ENCODE results near the gene KCNK17.

KCNK17 gene

DNA sequence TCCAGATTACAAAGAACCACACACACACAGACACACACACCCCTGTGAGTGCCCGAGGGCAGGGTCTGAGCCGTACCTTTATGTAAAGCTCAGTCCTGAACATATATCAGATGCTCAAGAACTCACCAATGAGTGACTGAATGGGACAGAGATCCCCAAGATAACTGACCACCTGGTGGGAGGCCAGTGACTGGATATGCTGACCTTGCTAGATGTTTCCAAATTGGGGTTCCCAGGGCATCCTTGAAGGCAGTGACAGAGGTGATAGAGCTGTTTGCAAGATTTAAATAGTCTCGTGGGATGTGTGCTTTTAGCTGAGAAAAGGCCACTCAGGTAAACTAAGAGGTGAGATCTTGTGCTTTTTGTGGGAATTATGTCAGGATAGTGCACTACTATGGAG, 39.3 kb downstream of the KCNK17 start:
- TF ChIP-seq, protein P1, sequence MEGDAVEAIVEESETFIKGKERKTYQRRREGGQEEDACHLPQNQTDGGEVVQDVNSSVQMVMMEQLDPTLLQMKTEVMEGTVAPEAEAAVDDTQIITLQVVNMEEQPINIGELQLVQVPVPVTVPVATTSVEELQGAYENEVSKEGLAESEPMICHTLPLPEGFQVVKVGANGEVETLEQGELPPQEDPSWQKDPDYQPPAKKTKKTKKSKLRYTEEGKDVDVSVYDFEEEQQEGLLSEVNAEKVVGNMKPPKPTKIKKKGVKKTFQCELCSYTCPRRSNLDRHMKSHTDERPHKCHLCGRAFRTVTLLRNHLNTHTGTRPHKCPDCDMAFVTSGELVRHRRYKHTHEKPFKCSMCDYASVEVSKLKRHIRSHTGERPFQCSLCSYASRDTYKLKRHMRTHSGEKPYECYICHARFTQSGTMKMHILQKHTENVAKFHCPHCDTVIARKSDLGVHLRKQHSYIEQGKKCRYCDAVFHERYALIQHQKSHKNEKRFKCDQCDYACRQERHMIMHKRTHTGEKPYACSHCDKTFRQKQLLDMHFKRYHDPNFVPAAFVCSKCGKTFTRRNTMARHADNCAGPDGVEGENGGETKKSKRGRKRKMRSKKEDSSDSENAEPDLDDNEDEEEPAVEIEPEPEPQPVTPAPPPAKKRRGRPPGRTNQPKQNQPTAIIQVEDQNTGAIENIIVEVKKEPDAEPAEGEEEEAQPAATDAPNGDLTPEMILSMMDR (IDR thresholded peaks at IDR 0.05; ENCODE audit: low read depth, low read length, missing control alignments): no peak
- H3K4me3 ChIP-seq (ENCODE audit: low read depth, low read length): no peak overlapping the region
- in situ Hi-C loops (cut with HindIII; ENCODE audit: low sequenced_read_pairs): no loop called here
- no peak for DNase-seq (ENCODE audit: low read depth)

DNA sequence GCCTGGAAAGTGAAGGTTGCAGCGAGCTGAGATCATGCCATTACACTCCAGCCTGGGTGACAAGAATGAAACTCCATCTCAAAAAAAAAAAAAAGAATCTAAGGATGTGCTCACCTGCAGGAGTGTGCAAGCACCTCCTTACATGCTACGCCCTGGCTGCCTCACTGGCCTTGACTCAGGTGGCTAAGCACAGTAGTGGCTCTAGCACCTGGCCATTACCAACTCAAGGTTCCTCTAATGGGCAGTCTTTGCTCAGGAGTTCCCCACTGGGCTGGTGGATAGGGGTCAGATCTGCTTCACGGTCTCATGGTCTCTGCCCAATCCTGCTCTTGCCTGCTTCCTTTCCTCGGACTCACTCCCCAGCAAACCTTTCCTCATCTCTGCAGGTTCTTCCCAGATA, 39.7 kb downstream of the KCNK17 start:
- H3K4me3 ChIP-seq (ENCODE audit: low read depth, low read length): no peak overlapping the region
- in situ Hi-C loops (cut with HindIII; ENCODE audit: low sequenced_read_pairs): no loop called here
- DNase-seq (ENCODE audit: low read depth): no peak
- TF ChIP-seq, protein P1 (IDR thresholded peaks at IDR 0.05; ENCODE audit: low read depth, low read length, missing control alignments): no peak

DNA sequence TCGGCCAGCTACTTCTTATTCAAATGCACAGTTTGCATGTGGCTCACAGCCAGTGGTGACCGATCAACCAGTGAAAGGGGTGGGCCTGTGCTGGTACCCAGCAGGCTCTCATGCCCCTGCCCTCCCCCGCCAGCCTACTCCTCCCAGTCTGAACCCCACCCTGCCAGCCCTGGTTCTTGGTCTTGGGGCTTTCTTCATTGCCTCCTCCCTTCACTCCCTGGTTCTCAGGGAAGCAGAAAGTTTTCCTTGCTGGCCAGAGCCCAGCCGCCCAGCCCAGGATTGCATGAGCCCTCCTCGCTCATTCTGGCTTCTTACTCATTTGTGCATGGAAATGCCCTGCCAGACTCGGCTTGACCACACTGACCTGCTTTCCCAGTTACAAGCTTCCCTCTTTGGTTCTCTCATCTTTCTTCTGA, 40.8 kb downstream of the KCNK17 start:
- no peak overlapping the region for H3K4me3 ChIP-seq (ENCODE audit: low read depth, low read length)
- TF ChIP-seq, protein P1 (IDR thresholded peaks at IDR 0.05; ENCODE audit: low read depth, low read length, missing control alignments): no peak
- DNase-seq (ENCODE audit: low read depth): no peak
- in situ Hi-C loops (cut with HindIII; ENCODE audit: low sequenced_read_pairs): no loop called here

DNA sequence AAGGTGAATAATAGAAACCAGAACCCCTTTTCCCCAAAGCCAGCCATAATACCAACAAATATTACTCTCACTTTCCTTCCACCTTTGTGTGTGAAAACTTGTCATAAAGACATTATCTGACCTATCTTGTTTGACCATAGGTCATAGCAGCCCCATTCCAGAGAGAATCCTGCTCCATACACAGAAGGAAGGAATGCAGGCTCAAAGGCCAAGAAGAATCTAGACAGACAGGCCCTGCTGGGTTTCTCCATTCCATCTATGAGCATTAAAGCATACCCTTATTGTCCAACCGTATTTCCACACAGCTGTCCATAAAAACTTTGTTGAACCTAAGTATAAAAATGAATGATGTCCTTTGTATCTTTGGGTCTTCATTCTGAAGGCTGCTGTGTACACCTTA, 44.3 kb downstream of the KCNK17 start:
- H3K4me3 ChIP-seq (ENCODE audit: low read depth, low read length): no peak overlapping the region
- in situ Hi-C loops (cut with HindIII; ENCODE audit: low sequenced_read_pairs): no loop called here
- TF ChIP-seq, protein P1 (IDR thresholded peaks at IDR 0.05; ENCODE audit: low read depth, low read length, missing control alignments): no peak
- DNase-seq (ENCODE audit: low read depth): no peak

DNA sequence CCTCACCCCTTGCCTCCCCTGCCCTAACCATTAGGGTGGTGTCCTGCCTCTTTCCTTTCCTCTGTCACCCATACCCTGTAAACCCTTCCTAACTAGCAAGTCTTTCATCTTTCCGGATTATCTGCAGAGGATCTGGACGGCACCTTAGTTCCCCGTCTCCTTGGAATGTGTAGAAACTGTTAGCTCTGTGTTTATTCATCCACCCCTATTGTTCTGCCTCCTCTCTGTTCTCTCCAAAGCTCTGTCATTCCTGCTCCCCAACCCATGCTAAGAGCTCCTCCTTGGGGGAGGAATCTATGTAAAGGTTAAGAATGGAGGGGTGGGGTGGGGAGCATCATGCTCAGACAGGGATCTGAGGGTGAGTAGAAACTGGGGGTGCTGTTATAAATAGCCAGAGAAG, 45.5 kb downstream of the KCNK17 start:
- no peak for DNase-seq (ENCODE audit: low read depth)
- in situ Hi-C loops (cut with HindIII; ENCODE audit: low sequenced_read_pairs): no loop called here
- no peak overlapping the region for H3K4me3 ChIP-seq (ENCODE audit: low read depth, low read length)
- TF ChIP-seq, protein P1 (IDR thresholded peaks at IDR 0.05; ENCODE audit: low read depth, low read length, missing control alignments): no peak

DNA sequence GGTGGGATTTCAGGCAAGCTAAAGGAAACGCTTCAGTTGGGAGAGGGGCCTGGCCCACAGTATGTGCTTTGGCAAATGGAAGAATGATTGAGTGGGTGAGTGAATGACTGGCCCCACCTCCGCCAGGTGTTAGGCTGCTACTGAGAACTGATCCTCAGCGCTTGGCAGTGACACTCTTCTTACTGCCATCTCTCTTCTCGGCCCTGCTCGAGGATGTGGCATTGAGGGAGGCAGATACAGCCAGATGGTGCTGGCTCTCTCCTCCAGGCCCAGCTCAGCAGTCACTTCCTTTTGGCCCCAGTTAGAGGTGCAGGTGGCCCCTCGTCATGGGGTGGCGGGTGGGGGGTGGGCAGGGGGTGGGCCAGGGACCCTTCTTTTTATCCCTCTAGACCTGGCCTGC, 46.0 kb downstream of the KCNK17 start:
- TF ChIP-seq, protein P1 (IDR thresholded peaks at IDR 0.05; ENCODE audit: low read depth, low read length, missing control alignments): no peak
- in situ Hi-C loops (cut with HindIII; ENCODE audit: low sequenced_read_pairs): no loop called here
- DNase-seq (ENCODE audit: low read depth): no peak
- H3K4me3 ChIP-seq (ENCODE audit: low read depth, low read length): no peak overlapping the region

Data from astrocyte of the cerebellum (primary cell).